Thyroid gland (tissue), 4 donors: ENCODE results near the gene OMG.

Source experiments
- POLR2A ChIP-seq, 2 donors: fragments of 450-650 bp; IDR thresholded peaks; one replicate each; pipeline ENCODE4 v1.6.1; 2017; ENCODE audit warnings: antibody characterized with exemption in 2 of 2, mild to moderate bottlenecking in 2 of 2, moderate library complexity in 1 of 2
- TF ChIP-seq, protein P1 (sequence below), 6 experiments: fragments of 200-600 bp in 3 of 6; fragments of 450-650 bp in 3 of 6; sonication (generic) in 3 of 6; IDR thresholded peaks; one replicate each; pipeline ENCODE4 v1.5.1; 2016 to 2019; ENCODE audit warnings: antibody characterized with exemption in 6 of 6, mild to moderate bottlenecking in 2 of 6, inconsistent platforms in 1 of 6, moderate library complexity in 1 of 6

DNA sequence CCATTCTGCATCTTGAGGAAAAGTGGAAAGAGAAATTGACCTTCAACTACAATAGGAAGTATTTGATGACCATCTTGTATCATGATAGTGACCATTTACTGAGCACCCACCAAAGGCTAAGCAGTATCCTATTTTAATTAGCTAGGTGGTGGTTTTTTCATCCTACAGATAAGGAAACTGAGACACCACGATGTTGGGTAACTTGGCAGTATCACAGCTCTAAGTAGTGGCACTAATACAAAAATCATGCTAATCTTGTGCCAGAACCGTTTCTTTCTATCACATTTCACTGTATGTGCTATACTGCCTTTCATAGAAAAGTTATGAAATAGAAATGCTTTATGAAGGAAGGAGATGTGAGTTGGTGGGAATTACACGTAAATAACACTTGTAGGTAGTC is 14.5 kb upstream of the OMG start:
- TF ChIP-seq, protein P1, sequence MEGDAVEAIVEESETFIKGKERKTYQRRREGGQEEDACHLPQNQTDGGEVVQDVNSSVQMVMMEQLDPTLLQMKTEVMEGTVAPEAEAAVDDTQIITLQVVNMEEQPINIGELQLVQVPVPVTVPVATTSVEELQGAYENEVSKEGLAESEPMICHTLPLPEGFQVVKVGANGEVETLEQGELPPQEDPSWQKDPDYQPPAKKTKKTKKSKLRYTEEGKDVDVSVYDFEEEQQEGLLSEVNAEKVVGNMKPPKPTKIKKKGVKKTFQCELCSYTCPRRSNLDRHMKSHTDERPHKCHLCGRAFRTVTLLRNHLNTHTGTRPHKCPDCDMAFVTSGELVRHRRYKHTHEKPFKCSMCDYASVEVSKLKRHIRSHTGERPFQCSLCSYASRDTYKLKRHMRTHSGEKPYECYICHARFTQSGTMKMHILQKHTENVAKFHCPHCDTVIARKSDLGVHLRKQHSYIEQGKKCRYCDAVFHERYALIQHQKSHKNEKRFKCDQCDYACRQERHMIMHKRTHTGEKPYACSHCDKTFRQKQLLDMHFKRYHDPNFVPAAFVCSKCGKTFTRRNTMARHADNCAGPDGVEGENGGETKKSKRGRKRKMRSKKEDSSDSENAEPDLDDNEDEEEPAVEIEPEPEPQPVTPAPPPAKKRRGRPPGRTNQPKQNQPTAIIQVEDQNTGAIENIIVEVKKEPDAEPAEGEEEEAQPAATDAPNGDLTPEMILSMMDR (IDR thresholded peaks at IDR 0.05), result no peak
- TF ChIP-seq POLR2A (IDR thresholded peaks at IDR 0.05), result no peak
